HG03571 (cell line): Measurements from ENCODE around the gene PML.

Experiments used
- ATAC-seq: cut with Tn5 transposase; IDR thresholded peaks from one replicate; pipeline ENCODE4 v1.9.1; 2021; ENCODE audit not compliant: unreplicated experiment

Gene PML

GRCh38 chr15:73994413-73994883 lies at the start of gene PML:
Gene PML, plus strand, starts transcription at chr15:73994716. Its CDS starts 97 bp downstream, at chr15:73994813.
- peak; percentile 67 for ATAC-seq

GRCh38 chr15:73945130-73945508 lies 49.4 kb upstream of the PML start:
- ATAC-seq: no peak

- no peak for ATAC-seq
Measured at GRCh38 chr15:73946046-73946721, 48.3 kb upstream of the PML start.

- ATAC-seq: no peak
Measured at GRCh38 chr15:73946795-73947370, 47.6 kb upstream of the PML start.

GRCh38 chr15:73947651-73948050 lies 46.9 kb upstream of the PML start:
- no peak for ATAC-seq

GRCh38 chr15:73948396-73948795 lies 46.1 kb upstream of the PML start:
- ATAC-seq: no peak

GRCh38 chr15:73948982-73949381 lies 45.5 kb upstream of the PML start:
- ATAC-seq: no peak

- no peak for ATAC-seq
Measured at GRCh38 chr15:73949496-73949895, 45.0 kb upstream of the PML start.

- no peak for ATAC-seq
Measured at GRCh38 chr15:73950479-73950830, 44.1 kb upstream of the PML start.

GRCh38 chr15:73950831-73951561 lies 43.5 kb upstream of the PML start:
- no peak for ATAC-seq

GRCh38 chr15:73951601-73952000 lies 42.9 kb upstream of the PML start:
- no peak for ATAC-seq

- ATAC-seq: no peak
Measured at GRCh38 chr15:73952171-73952912, 42.2 kb upstream of the PML start.

- no peak for ATAC-seq
Measured at GRCh38 chr15:73952913-73953750, 41.4 kb upstream of the PML start.

GRCh38 chr15:73954188-73955145 lies 40.0 kb upstream of the PML start:
- no peak for ATAC-seq

- no peak for ATAC-seq
Measured at GRCh38 chr15:73955326-73955725, 39.2 kb upstream of the PML start.

GRCh38 chr15:73955861-73956742 lies 38.4 kb upstream of the PML start:
- no peak for ATAC-seq

GRCh38 chr15:73956743-73957135 lies 37.8 kb upstream of the PML start:
- no peak for ATAC-seq

- no peak for ATAC-seq
Measured at GRCh38 chr15:73957276-73957675, 37.2 kb upstream of the PML start.

- ATAC-seq: no peak
Measured at GRCh38 chr15:73957785-73958184, 36.7 kb upstream of the PML start.
